HepG2 (cell line): ENCODE data around the gene ATP6V0D1. TPM values are rescaled to one million over a fixed set of nuclear protein-coding genes. Genes with fewer than 3 reads are reported as not detected.
A peak's percentile ranks its signal among the peaks of the same experiment; 100 is the strongest.

Experiments used
- CEBPG ChIP-seq: IDR thresholded peaks from 2 replicates; pipeline ENCODE4 v1.6.1; 2016
- EP300 ChIP-seq, 3 experiments: sonication (generic) in 1 of 3; formaldehyde crosslinking in 1 of 3; IDR thresholded peaks; 2 replicates each; pipeline versions ENCODE4 v1.5.1 to v1.6.1; 2011 to 2020; ENCODE audit warnings: low read depth in 2 of 3, low read length in 2 of 3, borderline replicate concordance in 1 of 3, improper control_type of control experiment in 1 of 3, mild to moderate bottlenecking in 1 of 3, missing genetic modification reagents in 1 of 3, moderate library complexity in 1 of 3
- HDAC1 ChIP-seq: sonication (generic); formaldehyde crosslinking; IDR thresholded peaks from 2 replicates; pipeline ENCODE4 v1.5.1; 2020; ENCODE audit warnings: mild to moderate bottlenecking, missing genetic modification reagents
- HOXA9 ChIP-seq: sonication (generic); formaldehyde crosslinking; IDR thresholded peaks from 2 replicates; pipeline ENCODE4 v1.8.1; 2022; ENCODE audit warnings: missing genetic modification reagents, mild to moderate bottlenecking, moderate library complexity, borderline replicate concordance
- MTA1 ChIP-seq: sonication (generic); formaldehyde crosslinking; IDR thresholded peaks from 2 replicates; pipeline ENCODE4 v1.4.0; 2020; ENCODE audit warnings: missing genetic modification reagents, mild to moderate bottlenecking, borderline replicate concordance
- NR0B2 ChIP-seq: sonication (generic); formaldehyde crosslinking; IDR thresholded peaks from 2 replicates; pipeline ENCODE4 v1.4.0; 2020; ENCODE audit warnings: mild to moderate bottlenecking, missing genetic modification reagents
- PRDM4 ChIP-seq: sonication (generic); formaldehyde crosslinking; IDR thresholded peaks from 2 replicates; pipeline ENCODE4 v1.9.0; 2021; ENCODE audit warnings: missing genetic modification reagents, borderline replicate concordance
- SMAD3 ChIP-seq: sonication (generic); formaldehyde crosslinking; IDR thresholded peaks from 2 replicates; pipeline ENCODE4 v1.4.0; 2020; ENCODE audit warnings: missing genetic modification reagents
- TBL1XR1 ChIP-seq: fragments of 150-350 bp; IDR thresholded peaks from 2 replicates; pipeline ENCODE4 v1.6.1; 2014; ENCODE audit warnings: borderline replicate concordance, low read length; ENCODE audit not compliant: partially characterized antibody
- TERF1 ChIP-seq: sonication (generic); formaldehyde crosslinking; IDR thresholded peaks from 2 replicates; pipeline ENCODE4 v1.8.0; 2022; ENCODE audit warnings: mild to moderate bottlenecking, missing genetic modification reagents, moderate library complexity
- U2AF2 ChIP-seq: fragments of 200-400 bp; formaldehyde crosslinking; IDR thresholded peaks from 2 replicates; pipeline ENCODE4 v1.6.1; 2017; ENCODE audit warnings: low read depth, mild to moderate bottlenecking, low read length
- ZKSCAN5 ChIP-seq: sonication (generic); formaldehyde crosslinking; IDR thresholded peaks from 2 replicates; pipeline ENCODE4 v1.5.1; 2020; ENCODE audit warnings: mild to moderate bottlenecking, missing genetic modification reagents
- ZKSCAN8 ChIP-seq: IDR thresholded peaks from 2 replicates; pipeline ENCODE4 v1.6.1; 2016; ENCODE audit warnings: borderline replicate concordance, missing genetic modification reagents, missing compliant biosample characterization
- ZNF354B ChIP-seq: sonication (generic); formaldehyde crosslinking; IDR thresholded peaks from 2 replicates; pipeline ENCODE4 v1.8.0; 2022; ENCODE audit warnings: mild to moderate bottlenecking, missing genetic modification reagents
- ZNF44 ChIP-seq: sonication (generic); formaldehyde crosslinking; IDR thresholded peaks from 2 replicates; pipeline ENCODE4 v1.5.1; 2020; ENCODE audit warnings: mild to moderate bottlenecking, missing genetic modification reagents
- ZNF510 ChIP-seq: sonication (generic); formaldehyde crosslinking; IDR thresholded peaks from 2 replicates; pipeline ENCODE4 v1.4.0; 2020; ENCODE audit warnings: low read depth, mild to moderate bottlenecking, missing genetic modification reagents
- ZNF570 ChIP-seq: sonication (generic); formaldehyde crosslinking; IDR thresholded peaks from 2 replicates; pipeline ENCODE4 v1.4.0; 2020; ENCODE audit warnings: mild to moderate bottlenecking, missing genetic modification reagents, borderline replicate concordance
- ZNF609 ChIP-seq: sonication (generic); formaldehyde crosslinking; IDR thresholded peaks from 2 replicates; pipeline ENCODE4 v1.4.0; 2020; ENCODE audit warnings: mild to moderate bottlenecking, missing genetic modification reagents, borderline replicate concordance
- ZNF678 ChIP-seq: sonication (generic); formaldehyde crosslinking; IDR thresholded peaks from 2 replicates; pipeline ENCODE4 v1.4.0; 2020; ENCODE audit warnings: mild to moderate bottlenecking, missing genetic modification reagents
- polyA plus RNA-seq, 8 experiments: library from polyadenylated mRNA; depleted of rRNA in 3 of 8; stranded (reverse) in 7 of 8; unstranded in 1 of 8; fragments of >200 nt; fragmentation: Illumina TruSeq in 4 of 8; extraction: Trizol in 4 of 8; gene quantifications; 2 replicates each; pipeline versions ENCODE4 v1.2.1 to v1.2.3, GENCODE V29; 2011 to 2016; ENCODE audit warnings: low read depth in 4 of 8, missing spikeins in 1 of 8, mixed read lengths in 1 of 8; ENCODE audit not compliant: insufficient read depth in 1 of 8
- total RNA-seq, 5 experiments: library from RNA; depleted of rRNA; stranded (reverse); fragments of >200 nt; fragmentation: Illumina TruSeq; extraction: Trizol; gene quantifications; 2 replicates each; pipeline ENCODE4 v1.2.3, GENCODE V29; 2016; ENCODE audit warnings: low read depth in 1 of 5

The ATP6V0D1 gene
- total and polyA plus RNA-seq, 2 of the 13 experiments (the other 11 are each of a cell fraction or from before 2014, with no cell fraction given) = 51.1 to 61.3 TPM

GRCh38 chr16:67477960-67478554 is 2.9 kb downstream of the ATP6V0D1 start (continued):
- TF ChIP-seq TERF1 (no peak), ZNF510 (CRISPR knock-in tag) (no peak), PRDM4 (CRISPR knock-in tag) (no peak), ZNF44 (CRISPR knock-in tag) (no peak), U2AF2 (no peak), ZNF678 (CRISPR knock-in tag) (no peak), SMAD3 (CRISPR knock-in tag) (no peak), HOXA9 (CRISPR knock-in tag) (no peak), ZKSCAN8 (CRISPR knock-in tag) (no peak), ZNF354B (CRISPR knock-in tag) (no peak), MTA1 (CRISPR knock-in tag) (no peak), NR0B2 (no peak), ZNF609 (CRISPR knock-in tag) (peak; percentile 52; the same call in 1 of the 2 replicates), CEBPG (CRISPR knock-in tag) (peak; percentile 41), EP300 (IDR thresholded peaks at IDR 0.05; ENCODE audit: low read depth in 2 of 2, low read length in 2 of 2) (peak in 1 of 2 experiments; percentile 30; a peak in 1 of 4 replicates), EP300 (CRISPR knock-in tag; IDR thresholded peaks at IDR 0.05; ENCODE audit: borderline replicate concordance) (no peak), TBL1XR1 (no peak), ZNF570 (CRISPR knock-in tag) (no peak), HDAC1 (CRISPR knock-in tag) (0 out of 2 replicates have a peak, but pooled peaks have one; percentile 20), ZKSCAN5 (no peak)
